ENCODE data around the gene KCNJ14.

Gene KCNJ14

DNA sequence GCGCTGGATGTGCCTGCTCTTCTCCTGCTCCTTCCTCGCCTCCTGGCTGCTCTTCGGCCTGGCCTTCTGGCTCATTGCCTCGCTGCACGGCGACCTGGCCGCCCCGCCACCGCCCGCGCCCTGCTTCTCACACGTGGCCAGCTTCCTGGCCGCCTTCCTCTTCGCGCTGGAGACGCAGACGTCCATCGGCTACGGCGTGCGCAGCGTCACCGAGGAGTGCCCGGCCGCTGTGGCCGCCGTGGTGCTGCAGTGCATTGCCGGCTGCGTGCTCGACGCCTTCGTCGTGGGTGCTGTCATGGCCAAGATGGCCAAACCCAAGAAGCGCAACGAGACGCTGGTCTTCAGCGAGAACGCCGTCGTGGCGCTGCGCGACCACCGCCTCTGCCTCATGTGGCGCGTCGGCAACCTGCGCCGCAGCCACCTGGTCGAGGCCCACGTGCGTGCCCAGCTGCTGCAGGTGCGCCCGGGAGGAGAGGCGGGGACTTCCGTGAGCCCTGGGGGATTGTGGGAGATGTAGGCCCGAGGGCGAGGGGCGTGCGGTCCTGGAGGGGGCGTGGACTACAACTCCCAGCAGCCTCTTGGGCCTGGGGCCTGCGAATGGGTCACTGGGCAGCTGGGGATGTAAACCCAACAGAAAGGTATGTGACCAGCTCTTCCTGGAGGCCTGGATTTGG lies 6.7 kb downstream of the KCNJ14 start:
- Histone ChIP-seq H3K9ac (ENCODE audit: low read length) (no peak overlapping the region), H3K4me2 (ENCODE audit: low read length) (no peak overlapping the region), H3K79me2 (ENCODE audit: low read length) (peaks cover 12% of the 10 kb centered on the region), H3K4me3 (ENCODE audit: low read length) (no peak overlapping the region), H3K9me3 (ENCODE audit: insufficient read depth, low read length) (no peaks in the 10 kb centered on the region), H3K27ac (ENCODE audit: low read length) (no peak overlapping the region), H2AFZ (ENCODE audit: low read depth, low read length) (no peak overlapping the region), H3K27me3 (ENCODE audit: low read depth, low read length) (no peaks in the 10 kb centered on the region), H3K4me1 (ENCODE audit: low read length) (no peaks in the 10 kb centered on the region), H3K36me3 (replicated peaks; ENCODE audit: low read depth, low read length) (peaks cover 24% of the 10 kb centered on the region), H4K20me1 (ENCODE audit: insufficient read depth, low read length) (no peaks in the 10 kb centered on the region)
- TF ChIP-seq, protein P1, sequence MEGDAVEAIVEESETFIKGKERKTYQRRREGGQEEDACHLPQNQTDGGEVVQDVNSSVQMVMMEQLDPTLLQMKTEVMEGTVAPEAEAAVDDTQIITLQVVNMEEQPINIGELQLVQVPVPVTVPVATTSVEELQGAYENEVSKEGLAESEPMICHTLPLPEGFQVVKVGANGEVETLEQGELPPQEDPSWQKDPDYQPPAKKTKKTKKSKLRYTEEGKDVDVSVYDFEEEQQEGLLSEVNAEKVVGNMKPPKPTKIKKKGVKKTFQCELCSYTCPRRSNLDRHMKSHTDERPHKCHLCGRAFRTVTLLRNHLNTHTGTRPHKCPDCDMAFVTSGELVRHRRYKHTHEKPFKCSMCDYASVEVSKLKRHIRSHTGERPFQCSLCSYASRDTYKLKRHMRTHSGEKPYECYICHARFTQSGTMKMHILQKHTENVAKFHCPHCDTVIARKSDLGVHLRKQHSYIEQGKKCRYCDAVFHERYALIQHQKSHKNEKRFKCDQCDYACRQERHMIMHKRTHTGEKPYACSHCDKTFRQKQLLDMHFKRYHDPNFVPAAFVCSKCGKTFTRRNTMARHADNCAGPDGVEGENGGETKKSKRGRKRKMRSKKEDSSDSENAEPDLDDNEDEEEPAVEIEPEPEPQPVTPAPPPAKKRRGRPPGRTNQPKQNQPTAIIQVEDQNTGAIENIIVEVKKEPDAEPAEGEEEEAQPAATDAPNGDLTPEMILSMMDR (IDR thresholded peaks at IDR 0.05; ENCODE audit: low read depth, low read length) = no peak
- TF ChIP-seq EZH2phosphoT487 (IDR thresholded peaks at IDR 0.05; ENCODE audit: low read depth) = no peak

GRCh38 chr19:48465215-48465614 lies 9.8 kb downstream of the KCNJ14 start:
- no peak overlapping the region for H3K27ac ChIP-seq (ENCODE audit: low read length)

DNA sequence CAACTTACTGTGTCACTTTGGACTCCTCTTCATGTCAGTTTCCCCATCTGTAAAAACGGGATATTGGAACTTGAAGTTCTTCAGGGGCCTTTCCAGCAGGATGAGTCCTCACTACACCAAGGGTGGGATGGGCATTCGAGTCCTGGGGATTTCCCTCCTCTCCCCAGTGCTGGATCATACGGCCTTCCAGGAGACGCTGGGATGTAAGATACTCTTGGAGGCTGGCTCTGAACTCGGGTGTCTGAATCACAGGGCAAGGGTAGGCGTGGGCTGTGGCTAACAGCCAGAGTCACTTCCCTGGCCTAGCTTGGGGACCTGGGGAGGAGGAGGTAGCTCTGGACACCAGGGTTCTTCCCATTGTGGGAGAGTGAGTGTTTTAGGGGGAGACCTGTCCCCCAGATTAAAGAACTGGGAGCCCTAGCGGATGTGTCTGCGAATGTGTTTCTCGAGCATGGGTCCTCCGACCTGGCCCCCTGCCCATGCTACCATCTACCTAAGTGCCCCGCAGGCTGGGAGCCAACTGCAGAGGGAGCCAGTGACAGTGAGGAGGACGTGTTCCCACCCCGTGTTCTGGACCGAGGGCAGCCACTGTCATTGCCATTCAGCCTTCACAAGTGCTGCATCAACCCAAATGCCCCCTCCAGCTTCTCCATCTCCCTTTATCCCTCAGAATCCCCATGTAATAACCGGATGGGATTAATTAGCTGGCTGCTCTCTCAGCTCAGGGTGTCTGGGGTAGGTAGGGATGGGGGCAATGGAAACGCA lies 11.4 kb downstream of the KCNJ14 start:
- Histone ChIP-seq H3K79me2 (ENCODE audit: low read length) (peaks cover 9% of the 10 kb centered on the region), H2AFZ (ENCODE audit: low read depth, low read length) (no peak overlapping the region), H3K9ac (ENCODE audit: low read length) (no peak overlapping the region), H3K27ac (ENCODE audit: low read length) (no peak overlapping the region), H4K20me1 (ENCODE audit: insufficient read depth, low read length) (peaks cover 6% of the 10 kb centered on the region; the same call in 1 of the 2 replicates), H3K4me1 (ENCODE audit: low read length) (peaks cover 11% of the 10 kb centered on the region), H3K27me3 (ENCODE audit: low read depth, low read length) (no peaks in the 10 kb centered on the region), H3K36me3 (replicated peaks; ENCODE audit: low read depth, low read length) (peaks cover 20% of the 10 kb centered on the region), H3K4me3 (ENCODE audit: low read length) (no peak overlapping the region), H3K9me3 (ENCODE audit: insufficient read depth, low read length) (no peaks in the 10 kb centered on the region), H3K4me2 (ENCODE audit: low read length) (no peak overlapping the region)
- TF ChIP-seq, protein P1 (IDR thresholded peaks at IDR 0.05; ENCODE audit: low read depth, low read length) = no peak
- TF ChIP-seq EZH2phosphoT487 (IDR thresholded peaks at IDR 0.05; ENCODE audit: low read depth) = no peak

More at GRCh38 chr19:48465215-48465614, 9.8 kb downstream of the KCNJ14 start:
- H3K27me3 ChIP-seq (ENCODE audit: low read depth, low read length) = no peaks in the 10 kb centered on the region
- no peak overlapping the region for H3K4me2 ChIP-seq (ENCODE audit: low read length)
- TF ChIP-seq EZH2phosphoT487 (IDR thresholded peaks at IDR 0.05; ENCODE audit: low read depth) = no peak
- TF ChIP-seq, protein P1 (IDR thresholded peaks at IDR 0.05; ENCODE audit: low read depth, low read length) = no peak
- H3K4me3 ChIP-seq (ENCODE audit: low read length) = no peak overlapping the region
- peaks cover 6% of the 10 kb centered on the region for H3K79me2 ChIP-seq (ENCODE audit: low read length)
- H4K20me1 ChIP-seq (ENCODE audit: insufficient read depth, low read length) = peaks cover 5% of the 10 kb centered on the region; the same call in 1 of the 2 replicates
- no peaks in the 10 kb centered on the region for H3K9me3 ChIP-seq (ENCODE audit: insufficient read depth, low read length)
- peaks cover 13% of the 10 kb centered on the region for H3K36me3 ChIP-seq (replicated peaks; ENCODE audit: low read depth, low read length)
- no peak overlapping the region for H3K9ac ChIP-seq (ENCODE audit: low read length)
- no peak overlapping the region for H2AFZ ChIP-seq (ENCODE audit: low read depth, low read length)
- peaks cover 9% of the 10 kb centered on the region for H3K4me1 ChIP-seq (ENCODE audit: low read length)

DNA sequence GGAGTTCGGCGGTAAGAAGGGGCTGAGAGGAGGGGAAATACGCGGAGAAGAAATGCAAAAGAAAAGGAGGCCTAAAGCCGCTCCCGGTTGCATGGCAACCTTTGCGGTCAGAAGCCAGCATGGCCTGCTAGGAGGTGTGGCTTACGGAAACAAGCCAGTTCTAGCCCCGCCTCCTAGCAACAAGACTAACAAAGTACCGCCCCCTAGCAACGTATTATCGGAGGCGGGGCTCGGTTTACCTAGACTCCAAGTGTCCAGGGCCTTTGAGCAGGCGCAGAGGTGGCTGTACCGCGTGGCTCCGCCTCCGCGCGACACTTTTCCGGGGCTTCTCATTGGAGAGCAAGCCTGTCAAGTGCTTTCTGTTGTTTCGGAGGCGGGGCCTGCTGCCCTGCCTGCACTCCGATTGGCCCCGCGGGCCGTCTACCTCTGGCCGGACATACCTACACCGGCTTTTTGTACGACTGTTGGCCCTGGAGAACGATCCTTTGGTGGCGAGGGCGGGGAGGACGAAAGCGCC lies 13.5 kb downstream of the KCNJ14 start:
- Histone ChIP-seq H2AFZ (ENCODE audit: low read depth, low read length) (no peak overlapping the region; the same call in 1 of the 2 replicates), H3K27me3 (ENCODE audit: low read depth, low read length) (no peaks in the 10 kb centered on the region)
- TF ChIP-seq, protein P1 (IDR thresholded peaks at IDR 0.05; ENCODE audit: low read depth, low read length) = no peak
- no peak for TF ChIP-seq EZH2phosphoT487 (IDR thresholded peaks at IDR 0.05; ENCODE audit: low read depth)

More for the DNA sequence above, 13.5 kb downstream of the KCNJ14 start:
- Histone ChIP-seq H3K4me1 (ENCODE audit: low read length) (peaks cover 17% of the 10 kb centered on the region), H3K27ac (ENCODE audit: low read length) (peak overlapping the region; percentile 73), H3K4me2 (ENCODE audit: low read length) (peak overlapping the region; percentile 92), H3K4me3 (ENCODE audit: low read length) (peak overlapping the region; percentile 81), H3K9me3 (ENCODE audit: insufficient read depth, low read length) (no peaks in the 10 kb centered on the region), H3K9ac (ENCODE audit: low read length) (peak overlapping the region; percentile 78), H3K36me3 (replicated peaks; ENCODE audit: low read depth, low read length) (peaks cover 27% of the 10 kb centered on the region), H4K20me1 (ENCODE audit: insufficient read depth, low read length) (peaks cover 6% of the 10 kb centered on the region; the same call in 1 of the 2 replicates), H3K79me2 (ENCODE audit: low read length) (peaks cover 9% of the 10 kb centered on the region)

Measured in OCI-LY3 (cell line).